GM12873 (cell line): Measurements from ENCODE around the gene TOM1L2.

ENCODE experiments used
- TF ChIP-seq, protein P1 (sequence below): IDR thresholded peaks from 2 replicates; pipeline ENCODE4 v1.5.1; 2012; ENCODE audit warnings: low read depth, mild to moderate bottlenecking, moderate library complexity, low read length, control low read depth; ENCODE audit not compliant: insufficient read depth; ENCODE audit errors: missing control alignments

TOM1L2 gene

DNA sequence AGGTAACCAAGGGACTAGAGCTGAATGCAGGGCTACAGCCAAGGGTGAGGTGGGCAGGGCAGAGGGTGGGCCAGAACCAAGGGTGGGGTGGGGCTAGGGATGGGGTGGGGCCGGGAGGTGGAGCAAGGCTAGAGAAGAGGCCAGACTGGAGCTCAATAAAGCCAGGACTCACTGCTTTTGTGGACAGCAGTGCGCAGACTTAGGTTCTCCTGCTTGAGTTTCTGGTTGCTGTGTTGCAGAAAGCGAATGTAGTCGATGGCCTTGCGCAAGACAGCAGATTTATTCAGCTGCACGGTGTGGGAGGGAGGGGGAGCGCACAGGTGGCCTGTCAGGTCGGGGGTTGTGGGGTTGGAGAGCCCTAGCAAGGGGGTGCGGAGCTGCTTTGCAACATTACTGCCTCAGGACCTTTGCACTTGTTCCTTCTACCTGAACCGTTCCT lies 154.1 kb downstream of the TOM1L2 start:
- TF ChIP-seq, protein P1, sequence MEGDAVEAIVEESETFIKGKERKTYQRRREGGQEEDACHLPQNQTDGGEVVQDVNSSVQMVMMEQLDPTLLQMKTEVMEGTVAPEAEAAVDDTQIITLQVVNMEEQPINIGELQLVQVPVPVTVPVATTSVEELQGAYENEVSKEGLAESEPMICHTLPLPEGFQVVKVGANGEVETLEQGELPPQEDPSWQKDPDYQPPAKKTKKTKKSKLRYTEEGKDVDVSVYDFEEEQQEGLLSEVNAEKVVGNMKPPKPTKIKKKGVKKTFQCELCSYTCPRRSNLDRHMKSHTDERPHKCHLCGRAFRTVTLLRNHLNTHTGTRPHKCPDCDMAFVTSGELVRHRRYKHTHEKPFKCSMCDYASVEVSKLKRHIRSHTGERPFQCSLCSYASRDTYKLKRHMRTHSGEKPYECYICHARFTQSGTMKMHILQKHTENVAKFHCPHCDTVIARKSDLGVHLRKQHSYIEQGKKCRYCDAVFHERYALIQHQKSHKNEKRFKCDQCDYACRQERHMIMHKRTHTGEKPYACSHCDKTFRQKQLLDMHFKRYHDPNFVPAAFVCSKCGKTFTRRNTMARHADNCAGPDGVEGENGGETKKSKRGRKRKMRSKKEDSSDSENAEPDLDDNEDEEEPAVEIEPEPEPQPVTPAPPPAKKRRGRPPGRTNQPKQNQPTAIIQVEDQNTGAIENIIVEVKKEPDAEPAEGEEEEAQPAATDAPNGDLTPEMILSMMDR = no peak

DNA sequence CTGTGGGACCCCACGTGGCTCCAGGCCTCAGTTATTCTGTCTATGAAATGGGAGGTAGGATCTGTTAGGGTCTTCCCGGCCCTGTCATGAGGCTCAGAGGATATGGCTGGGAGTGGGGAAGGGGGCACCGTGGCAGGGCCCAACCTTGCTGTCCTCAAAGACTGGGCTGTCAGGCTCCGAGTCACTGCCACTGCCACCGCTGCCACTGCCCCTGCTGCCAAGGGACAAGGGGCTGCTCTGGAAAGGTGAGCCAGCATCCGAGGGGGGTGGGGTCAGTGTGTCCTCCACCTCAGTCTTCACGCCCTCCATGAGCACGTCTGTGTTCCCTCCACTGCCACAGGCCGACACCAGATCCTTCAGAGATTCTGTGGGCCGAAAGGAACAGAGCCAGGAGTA lies 154.7 kb downstream of the TOM1L2 start:
- TF ChIP-seq, protein P1 = no peak

DNA sequence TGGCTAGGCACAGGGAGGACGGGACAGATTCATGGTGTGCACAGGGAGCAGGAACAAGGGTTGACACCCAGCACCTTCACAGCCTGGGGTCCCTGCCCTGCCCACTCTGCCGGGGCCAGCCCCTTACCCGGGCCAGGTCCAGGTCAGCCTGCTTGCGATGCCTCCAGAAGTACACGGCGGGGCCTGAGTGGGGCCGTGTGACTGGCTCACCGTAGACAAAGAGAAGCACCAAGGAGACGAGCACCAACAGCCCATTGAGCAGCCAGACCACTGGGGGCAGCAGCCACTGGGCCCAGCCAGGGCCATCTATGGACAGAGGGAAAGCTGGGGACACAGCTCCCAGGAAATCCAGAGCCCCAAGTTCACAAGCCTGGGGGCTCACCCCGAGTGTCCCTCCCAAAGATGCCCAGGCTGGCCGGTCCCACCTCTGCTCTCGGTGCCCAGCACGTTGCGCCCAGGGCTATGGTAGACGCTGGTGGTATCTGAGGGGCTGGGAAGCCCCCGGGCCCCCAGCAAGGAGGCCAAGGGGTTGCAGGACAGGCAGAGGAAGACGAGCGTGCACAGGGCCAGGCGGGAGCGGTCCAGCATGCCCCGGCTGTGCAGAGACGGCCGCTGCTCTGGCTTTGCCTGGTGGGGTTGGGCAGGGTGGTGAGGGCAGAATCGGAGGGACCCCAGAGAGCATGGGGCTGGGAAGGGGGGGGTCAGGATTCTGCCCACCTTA lies 155.2 kb downstream of the TOM1L2 start:
- TF ChIP-seq, protein P1 = no peak

DNA sequence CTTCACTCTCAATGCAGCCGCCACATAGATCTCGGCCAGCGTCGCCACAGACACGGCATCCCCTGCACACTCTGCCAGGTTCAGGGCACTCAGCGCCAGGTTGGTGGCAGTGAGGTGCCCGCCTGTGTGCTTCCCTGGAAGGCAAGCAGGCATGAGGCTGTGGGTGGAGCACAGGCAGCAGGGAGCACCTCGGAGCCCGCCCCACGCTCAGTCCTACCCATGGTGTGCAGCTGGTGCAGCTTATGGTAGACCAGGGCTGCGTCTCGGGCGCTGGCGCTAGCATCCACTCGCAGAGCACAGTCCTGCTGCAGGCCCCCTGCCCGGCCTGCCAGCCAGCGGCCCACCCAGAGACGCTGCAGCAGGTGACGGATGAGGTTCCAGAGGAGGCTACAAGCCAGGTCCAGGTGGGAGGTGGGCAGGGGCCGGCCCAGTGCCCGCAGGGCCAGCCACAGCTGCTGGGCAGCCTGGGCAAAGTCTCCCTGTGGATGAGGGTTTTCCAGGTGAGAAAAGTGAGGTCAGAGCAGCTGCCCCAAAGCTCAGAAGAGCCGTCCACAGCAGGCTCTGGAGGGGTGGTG lies 155.9 kb downstream of the TOM1L2 start:
- TF ChIP-seq, protein P1 = no peak

DNA sequence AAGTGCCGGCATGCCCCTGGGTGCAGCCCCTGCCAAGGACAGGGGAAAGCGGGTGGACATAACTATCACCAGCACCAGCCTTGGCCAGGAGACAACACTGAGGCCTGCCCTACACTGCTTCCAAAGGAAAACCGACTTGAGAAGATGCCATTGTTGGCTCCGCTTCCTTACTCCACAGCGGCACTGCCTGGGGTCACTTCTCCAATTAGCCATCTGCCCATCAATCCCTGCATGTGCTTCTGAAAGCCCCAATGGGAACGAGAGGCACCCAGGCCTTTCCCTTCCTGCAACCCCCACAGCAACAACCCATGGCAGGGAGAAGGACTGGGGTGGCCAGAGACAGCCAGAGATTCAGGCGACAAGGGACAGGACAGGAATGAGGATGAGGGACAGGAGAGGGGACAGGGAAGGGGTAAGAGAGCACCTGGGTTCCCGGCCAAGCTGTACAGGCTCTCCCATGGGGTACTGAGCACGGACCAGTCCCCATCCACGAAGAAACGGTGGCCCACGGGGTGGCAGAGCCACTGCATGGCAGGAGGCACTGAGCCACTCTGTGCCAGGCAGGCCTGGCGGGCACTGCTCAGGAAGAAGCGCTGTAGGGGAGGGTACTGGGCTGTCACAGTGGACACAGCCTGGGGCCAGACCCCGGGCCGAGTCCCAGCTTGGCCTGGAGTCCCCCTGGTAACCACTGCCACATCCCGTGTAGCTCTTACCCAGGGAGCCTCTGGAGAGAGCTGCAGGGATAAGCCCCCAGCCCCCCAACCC lies 156.6 kb downstream of the TOM1L2 start:
- TF ChIP-seq, protein P1 = no peak

DNA sequence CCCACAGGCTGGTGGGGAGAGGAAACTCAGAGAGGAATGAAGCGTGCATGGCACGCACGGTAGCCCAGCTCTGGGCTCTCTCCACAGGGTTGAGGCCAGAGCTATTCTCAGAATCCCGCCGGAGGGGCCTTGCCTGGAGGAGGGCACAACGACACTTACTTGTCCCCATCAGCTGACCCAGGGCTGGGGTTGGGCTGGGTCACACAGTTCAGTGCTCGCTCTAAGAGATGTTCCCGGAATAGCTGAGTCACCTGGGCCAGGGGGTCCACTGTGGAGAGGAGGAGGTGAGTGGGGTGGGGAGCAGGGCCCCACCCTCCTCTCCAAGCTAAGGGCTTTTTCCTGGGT lies 157.2 kb downstream of the TOM1L2 start:
- TF ChIP-seq, protein P1 = no peak
